A673 (cell line): Measurements from ENCODE around the gene SEMA4G. TPM values are rescaled to one million over a fixed set of nuclear protein-coding genes. Genes with fewer than 3 reads are reported as not detected.
A peak's percentile ranks its signal among the peaks of the same experiment; 100 is the strongest.

ENCODE experiments used
- BruUV-seq: library from RNA; stranded (reverse); fragments of 400-500 nt; replicated peaks from 2 replicates; lab custom pipeline; 2021; lab: Mats Ljungman, UMichigan
- CTCF ChIA-PET: fragments of 300-600 bp; sonication (Branson Sonifier 250); formaldehyde crosslinking; loops from one replicate; lab custom pipeline; 2022; ENCODE audit warnings: antibody characterized with exemption; lab: Charles Lee
- POLR2A ChIA-PET: fragments of 300-600 bp; sonication (Branson Sonifier 250); formaldehyde crosslinking; loops from one replicate; lab custom pipeline; 2022; ENCODE audit warnings: antibody characterized with exemption; ENCODE audit not compliant: low non-redundant PET; lab: Charles Lee
- DNase-seq: peaks from one replicate; pipeline ENCODE4 v3.0.0-alpha.2; 2015; ENCODE audit warnings: low spot score
- H3K27ac ChIP-seq: fragments of 200-600 bp; sonication (generic); 2 replicates; pipeline ENCODE4 v1.5.1; 2016; ENCODE audit warnings: mixed run types, low read depth, mild to moderate bottlenecking, mixed read lengths, antibody characterized with exemption, low read length; ENCODE audit not compliant: poor library complexity, severe bottlenecking
- H3K27me3 ChIP-seq: fragments of 200-600 bp; sonication (generic); replicated peaks from 2 replicates; pipeline ENCODE4 v1.6.1; 2017; ENCODE audit warnings: mixed run types, low read depth, mild to moderate bottlenecking, mixed read lengths, antibody characterized with exemption, low read length; ENCODE audit not compliant: insufficient read depth, poor library complexity
- H3K36me3 ChIP-seq: fragments of 200-600 bp; sonication (generic); 2 replicates; pipeline ENCODE4 v1.6.1; 2016; ENCODE audit warnings: mixed run types, mild to moderate bottlenecking, mixed read lengths, antibody characterized with exemption, low read length; ENCODE audit not compliant: insufficient read depth, poor library complexity, severe bottlenecking
- H3K4me1 ChIP-seq: fragments of 200-600 bp; sonication (generic); 2 replicates; pipeline ENCODE4 v1.6.1; 2017; ENCODE audit warnings: mixed run types, mild to moderate bottlenecking, mixed read lengths, antibody characterized with exemption, low read length; ENCODE audit not compliant: insufficient read depth, poor library complexity, severe bottlenecking
- H3K4me3 ChIP-seq: fragments of 200-600 bp; sonication (generic); 2 replicates; pipeline ENCODE4 v1.5.1; 2016; ENCODE audit warnings: low read depth, mixed run types, mild to moderate bottlenecking, mixed read lengths, low read length; ENCODE audit not compliant: poor library complexity, severe bottlenecking
- H3K9me3 ChIP-seq: fragments of 200-600 bp; sonication (generic); 2 replicates; pipeline ENCODE4 v1.6.1; 2016; ENCODE audit warnings: mixed run types, low read depth, mild to moderate bottlenecking, mixed read lengths, antibody characterized with exemption, low read length; ENCODE audit not compliant: poor library complexity, severe bottlenecking
- CTCF ChIP-seq: fragments of 300-800, 200-600 bp; sonication (generic); conservative IDR thresholded peaks from 2 replicates; pipeline ENCODE4 v1.5.1; 2017; ENCODE audit warnings: low read depth, mild to moderate bottlenecking, antibody characterized with exemption, low read length, moderate library complexity, mixed read lengths
- EZH2 ChIP-seq: fragments of 200-600 bp; sonication (generic); IDR thresholded peaks from 2 replicates; pipeline ENCODE4 v1.6.1; 2017; ENCODE audit warnings: borderline replicate concordance, low read depth, mild to moderate bottlenecking, mixed read lengths, antibody characterized with exemption, low read length; ENCODE audit not compliant: poor library complexity, severe bottlenecking
- intact Hi-C: fragments of 100-400 bp; cut with micrococcal nuclease; formaldehyde crosslinking; loops from one replicate; pipeline ENCODE4 v1.10.0; 2022; ENCODE audit not compliant: unreplicated experiment
- total RNA-seq: library from RNA; stranded (reverse); gene quantifications from 2 replicates; pipeline ENCODE4 v1.2.3, GENCODE V29; 2021

The SEMA4G gene
- total RNA-seq, 1 experiment from 2014 or later: 6.1 TPM

GRCh38 chr10:100927266-100927665 lies 42.0 kb upstream of the SEMA4G start:
- POLR2A ChIA-PET: no interaction called here

GRCh38 chr10:100928039-100928438 lies 41.3 kb upstream of the SEMA4G start:
- BruUV-seq: no TSS peak
- peaks cover 86% of the 10 kb centered on the region for H3K36me3 ChIP-seq
- intact Hi-C loops: no loop called here

More at GRCh38 chr10:100927266-100927665, 42.0 kb upstream of the SEMA4G start:
- Histone ChIP-seq H3K4me3 (no peak overlapping the region), H3K36me3 (peaks cover 81% of the 10 kb centered on the region), H3K9me3 (no peaks in the 10 kb centered on the region), H3K4me1 (no peaks in the 10 kb centered on the region), H3K27me3 (no peaks in the 10 kb centered on the region), H3K27ac (no peak overlapping the region)
- DNase-seq: no peak
- intact Hi-C loops: no loop called here
- CTCF ChIA-PET: no interaction called here
- no TSS peak for BruUV-seq
- TF ChIP-seq CTCF (no peak), EZH2 (no peak)

GRCh38 chr10:100930368-100930767 lies 38.9 kb upstream of the SEMA4G start:
- BruUV-seq: no TSS peak
- DNase-seq: no peak
- no peak overlapping the region for H3K4me3 ChIP-seq
- H3K4me1 ChIP-seq: no peaks in the 10 kb centered on the region
- H3K27ac ChIP-seq: no peak overlapping the region
- CTCF ChIA-PET: no interaction called here
- H3K9me3 ChIP-seq: no peaks in the 10 kb centered on the region
- POLR2A ChIA-PET: no interaction called here
- TF ChIP-seq EZH2 (no peak), CTCF (0 out of 2 replicates have a peak, but pooled peaks have one; percentile 21)
- peaks cover 80% of the 10 kb centered on the region for H3K36me3 ChIP-seq
- intact Hi-C loops: no loop called here
- no peaks in the 10 kb centered on the region for H3K27me3 ChIP-seq

More at GRCh38 chr10:100928039-100928438, 41.3 kb upstream of the SEMA4G start:
- Histone ChIP-seq H3K27me3 (no peaks in the 10 kb centered on the region), H3K4me1 (no peaks in the 10 kb centered on the region), H3K27ac (no peak overlapping the region), H3K9me3 (no peaks in the 10 kb centered on the region), H3K4me3 (no peak overlapping the region)
- no peak for DNase-seq
- POLR2A ChIA-PET: interaction anchor here (0.7 kb wide), 1 partner anchor 1123 kb away, joined by 3 read pairs; no protein-coding TSS in a partner anchor
- no peak for TF ChIP-seq CTCF
- no peak for TF ChIP-seq EZH2
- CTCF ChIA-PET: no interaction called here
